Measurements from ENCODE around the gene KIF5A. TPM values are rescaled to one million over a fixed set of nuclear protein-coding genes. Genes with fewer than 3 reads are reported as not detected.
A peak's percentile ranks its signal among the peaks of the same experiment; 100 is the strongest.
"Not testable (repeated sequence)": the region's sequence is repeated elsewhere in the genome, so short reads cannot be mapped to it uniquely, and the experiment has no call there.

Gene KIF5A
- total RNA-seq (2013), result under 0.01 TPM
- under 1 TPM in 1 of 3 donors, not detected in 2; 0.01 TPM for polyA plus RNA-seq
- polyA minus RNA-seq, result 0.08 TPM in 1 of 2 replicates, not detected in the other
- total RNA-seq, result 0 to 13.0 (median 0.14) reads per million in 11 experiments

GRCh38 chr12:57549909-57550640 lies at the start of gene KIF5A:
Gene KIF5A, plus strand, starts transcription at chr12:57550044. Its CDS starts 228 bp downstream, at chr12:57550272.
- intact Hi-C loops (cut with micrococcal nuclease), result loop anchor here (5.0 to 10.0 kb wide), 3 partner anchors 73 to 205 kb away; partner anchors contain the start of genes ARHGAP9 (in 2 of the 2), CDK4 (in 1 of the 2) and MARCHF9 (in 1 of the 2)
- no peak for TF ChIP-seq CTCF (IDR thresholded peaks at IDR 0.05)
- Mint-ChIP-seq H3K27me3 (ENCODE audit: low read depth in 3 of 3) (peaks cover 42 to 45% (median 43%) of the 10 kb centered on the region in 3 donors), H3K4me3 (peak within 1 kb of the TSS; percentile 67 to 91), H3K4me1 (peaks cover 38% of the 10 kb centered on the region), H3K27ac (peak within 1 kb of the TSS in 4 of 7 donors; percentile 6 to 66 (median 20)), H3K36me3 (peaks cover 8 to 12% of the 10 kb centered on the region in 2 donors), H3K9me3 (peaks cover 0 to 11% (median 2%) of the 10 kb centered on the region in 7 donors)
- Histone ChIP-seq H3K79me2 (ENCODE audit: insufficient read depth, low read length) (peaks cover 19% of the 10 kb centered on the region), H4K20me1 (ENCODE audit: insufficient read depth, low read length) (no peaks in the 10 kb centered on the region), H3K36me3 (replicated peaks in 1 of 2; ENCODE audit: control insufficient read depth in 1 of 2, insufficient read depth in 2 of 2, low read length in 2 of 2) (no peaks in the 10 kb centered on the region), H3K4me1 (ENCODE audit: control insufficient read depth in 1 of 2, insufficient read depth in 2 of 2, low read length in 2 of 2) (peaks cover 18 to 37% of the 10 kb centered on the region in 2 donors), H2AFZ (ENCODE audit: insufficient read depth, low read depth, low read length, poor library complexity, severe bottlenecking) (peak within 1 kb of the TSS; percentile 81), H3K9me3 (replicated peaks in 1 of 2; ENCODE audit: control insufficient read depth in 1 of 2, insufficient read depth in 1 of 2, low read length in 2 of 2) (no peaks in the 10 kb centered on the region), H3K4me2 (replicated peaks; ENCODE audit: extremely low read depth, low read length, poor library complexity, severe bottlenecking) (peak within 1 kb of the TSS; percentile 69), H3K4me3 (replicated peaks in 1 of 3; ENCODE audit: low read depth in 2 of 3, low read length in 3 of 3) (peak within 1 kb of the TSS in 1 of 3 experiments; percentile 69), H3K27me3 (ENCODE audit: control insufficient read depth in 2 of 2, insufficient read depth in 2 of 2, low read length in 2 of 2) (peaks cover 31 to 37% of the 10 kb centered on the region in 2 donors), H3K27ac (ENCODE audit: low read depth in 1 of 2, low read length in 2 of 2) (no peak within 1 kb of the TSS), H3K9ac (ENCODE audit: insufficient read depth, low read length, poor library complexity, severe bottlenecking) (peak within 1 kb of the TSS; percentile 30)
- 2% methylated on average over 39 of the region's 52 CpGs for WGBS (ENCODE audit: insufficient coverage)
- DNase-seq, result no peak

GRCh38 chr12:57500213-57500612 lies 49.6 kb upstream of the KIF5A start:
- peaks cover 0 to 2% (median 0%) of the 10 kb centered on the region in 3 donors for H3K27me3 Mint-ChIP-seq (ENCODE audit: low read depth in 3 of 3)
- Histone ChIP-seq H3K9ac (ENCODE audit: insufficient read depth, low read length, poor library complexity, severe bottlenecking) (no peak overlapping the region), H3K27ac (ENCODE audit: low read depth in 1 of 2, low read length in 2 of 2) (no peak overlapping the region), H3K36me3 (replicated peaks in 1 of 2; ENCODE audit: control insufficient read depth in 1 of 2, insufficient read depth in 2 of 2, low read length in 2 of 2) (peaks cover 70 to 93% of the 10 kb centered on the region in 2 donors), H3K4me3 (replicated peaks in 1 of 3; ENCODE audit: low read depth in 2 of 3, low read length in 3 of 3) (no peak overlapping the region), H4K20me1 (ENCODE audit: insufficient read depth, low read length) (peaks cover 10% of the 10 kb centered on the region), H2AFZ (ENCODE audit: insufficient read depth, low read depth, low read length, poor library complexity, severe bottlenecking) (no peak overlapping the region), H3K27me3 (ENCODE audit: control insufficient read depth in 2 of 2, insufficient read depth in 2 of 2, low read length in 2 of 2) (no peaks in the 10 kb centered on the region), H3K79me2 (ENCODE audit: insufficient read depth, low read length) (no peaks in the 10 kb centered on the region), H3K9me3 (replicated peaks in 1 of 2; ENCODE audit: control insufficient read depth in 1 of 2, insufficient read depth in 1 of 2, low read length in 2 of 2) (no peaks in the 10 kb centered on the region), H3K4me2 (replicated peaks; ENCODE audit: extremely low read depth, low read length, poor library complexity, severe bottlenecking) (no peak overlapping the region), H3K4me1 (ENCODE audit: control insufficient read depth in 1 of 2, insufficient read depth in 2 of 2, low read length in 2 of 2) (no peaks in the 10 kb centered on the region)
- DNase-seq, result no peak
- H3K4me1 Mint-ChIP-seq, result no peaks in the 10 kb centered on the region
- H3K4me3 Mint-ChIP-seq, result no peak overlapping the region
- peaks cover 79 to 99% of the 10 kb centered on the region in 2 donors for H3K36me3 Mint-ChIP-seq
- H3K27ac Mint-ChIP-seq, result peak overlapping the region in 1 of 7 donors; percentile 32
- WGBS (ENCODE audit: insufficient coverage), result 96% methylated on average over 9 of the region's 11 CpGs
- intact Hi-C loops (cut with micrococcal nuclease), result no loop called here
- no peak for TF ChIP-seq CTCF (IDR thresholded peaks at IDR 0.05)
- peaks cover 0 to 2% (median 0%) of the 10 kb centered on the region in 7 donors for H3K9me3 Mint-ChIP-seq

GRCh38 chr12:57502311-57502969 lies 47.4 kb upstream of the KIF5A start:
- H3K4me2 ChIP-seq (replicated peaks; ENCODE audit: extremely low read depth, low read length, poor library complexity, severe bottlenecking); H3K9me3 ChIP-seq (replicated peaks in 1 of 2; ENCODE audit: control insufficient read depth in 1 of 2, insufficient read depth in 1 of 2, low read length in 2 of 2); H3K4me1 ChIP-seq (ENCODE audit: control insufficient read depth in 1 of 2, insufficient read depth in 2 of 2, low read length in 2 of 2); DNase-seq; H3K4me3 Mint-ChIP-seq; H3K27me3 Mint-ChIP-seq (ENCODE audit: low read depth in 3 of 3); H3K27ac ChIP-seq (ENCODE audit: low read depth in 1 of 2, low read length in 2 of 2); H3K4me3 ChIP-seq (replicated peaks in 1 of 3; ENCODE audit: low read depth in 2 of 3, low read length in 3 of 3); H3K79me2 ChIP-seq (ENCODE audit: insufficient read depth, low read length); H3K4me1 Mint-ChIP-seq; intact Hi-C loops (cut with micrococcal nuclease); H2AFZ ChIP-seq (ENCODE audit: insufficient read depth, low read depth, low read length, poor library complexity, severe bottlenecking); H3K27me3 ChIP-seq (ENCODE audit: control insufficient read depth in 2 of 2, insufficient read depth in 2 of 2, low read length in 2 of 2); H3K9me3 Mint-ChIP-seq; H3K9ac ChIP-seq (ENCODE audit: insufficient read depth, low read length, poor library complexity, severe bottlenecking); H4K20me1 ChIP-seq (ENCODE audit: insufficient read depth, low read length): not testable (repeated sequence)
- 100% methylated on average over 5 of the region's 22 CpGs for WGBS (ENCODE audit: insufficient coverage)
- Mint-ChIP-seq H3K36me3 (peaks cover 78 to 93% of the 10 kb centered on the region in 2 donors), H3K27ac (peak overlapping the region in 1 of 7 donors; percentile 73)
- H3K36me3 ChIP-seq (replicated peaks in 1 of 2; ENCODE audit: control insufficient read depth in 1 of 2, insufficient read depth in 2 of 2, low read length in 2 of 2), result peaks cover 74 to 90% of the 10 kb centered on the region in 2 donors

All from CD14-positive monocyte (primary cell).